T-cell (primary cell): ENCODE results near the gene PEAK1. TPM values are rescaled to one million over a fixed set of nuclear protein-coding genes. Genes with fewer than 3 reads are reported as not detected.

ENCODE experiments used
- ATAC-seq, 4 experiments: fragments of 200-7000 bp in 3 of 4; fragments of 150-1000 bp in 1 of 4; cut with Tn5 transposase; replicated peaks in 1 of 4; 1 replicate in 3 of 4; 2 replicates in 1 of 4; pipeline ENCODE4 v1.10.0; 2021; ENCODE audit warnings: moderate library complexity in 3 of 4, mild to moderate bottlenecking in 2 of 4, moderate number of reproducible peaks in 1 of 4
- CTCF ChIA-PET, 2 donors: fragments of 300-600 bp; sonication (Branson Sonifier 250); formaldehyde crosslinking; loops; one replicate each; lab custom pipeline; 2022; ENCODE audit warnings: antibody characterized with exemption in 2 of 2; lab: Charles Lee
- POLR2A ChIA-PET, 2 donors: fragments of 300-600 bp; sonication (Branson Sonifier 250); formaldehyde crosslinking; loops; one replicate each; lab custom pipeline; 2022; ENCODE audit warnings: antibody characterized with exemption in 2 of 2; lab: Charles Lee
- DNase-seq, 35 experiments: peaks; one replicate each; pipeline versions ENCODE4 v3.0.0 to v3.0.0-alpha.2; 2013 to 2023
- H3K27ac ChIP-seq: one replicate; pipeline ENCODE4 v1.5.1; 2013; ENCODE audit warnings: low read length
- H3K27me3 ChIP-seq, 2 experiments: replicated peaks in 1 of 2; 1 replicate in 1 of 2; 2 replicates in 1 of 2; pipeline versions ENCODE4 v1.6.1 to v1.7.0; 2013; ENCODE audit warnings: low read length in 1 of 2, mixed read lengths in 1 of 2; ENCODE audit not compliant: control insufficient read depth in 2 of 2, insufficient read depth in 2 of 2; ENCODE audit errors: extremely low read depth in 1 of 2
- H3K36me3 ChIP-seq, 2 donors: 1 replicate in 1 of 2; 2 replicates in 1 of 2; pipeline versions ENCODE4 v1.6.1 to v1.7.0; 2013; ENCODE audit warnings: low read length in 1 of 2; ENCODE audit not compliant: control insufficient read depth in 2 of 2, insufficient read depth in 1 of 2; ENCODE audit errors: extremely low read depth in 1 of 2
- H3K4me1 ChIP-seq, 2 experiments: 1 replicate in 1 of 2; 2 replicates in 1 of 2; pipeline versions ENCODE4 v1.6.1 to v1.7.0; 2013; ENCODE audit warnings: low read length in 2 of 2, mixed read lengths in 1 of 2; ENCODE audit not compliant: insufficient read depth in 2 of 2, control insufficient read depth in 1 of 2; ENCODE audit errors: extremely low read depth in 1 of 2
- H3K4me3 ChIP-seq, 2 donors: 1 replicate in 1 of 2; 2 replicates in 1 of 2; pipeline versions ENCODE4 v1.5.1 to v1.7.0; 2013; ENCODE audit warnings: mild to moderate bottlenecking in 2 of 2, low read length in 1 of 2, moderate library complexity in 1 of 2; ENCODE audit not compliant: control insufficient read depth in 1 of 2; ENCODE audit errors: extremely low read depth in 1 of 2
- H3K9me3 ChIP-seq: 2 replicates; pipeline ENCODE4 v1.7.0; 2013
- H3K27ac Mint-ChIP-seq, 2 donors: one replicate each; pipeline ENCODE4 v1.8.0; 2020 to 2021; ENCODE audit warnings: mild to moderate bottlenecking in 2 of 2, mixed read lengths in 2 of 2
- H3K27me3 Mint-ChIP-seq, 2 donors: one replicate each; pipeline ENCODE4 v1.8.0; 2021 to 2022; ENCODE audit warnings: mixed read lengths in 2 of 2
- H3K36me3 Mint-ChIP-seq: one replicate; pipeline ENCODE4 v1.8.0; 2021; ENCODE audit warnings: mixed read lengths
- H3K4me1 Mint-ChIP-seq, 3 donors: one replicate each; pipeline ENCODE4 v1.8.0; 2020 to 2022; ENCODE audit warnings: mixed read lengths in 3 of 3, mild to moderate bottlenecking in 1 of 3
- H3K4me3 Mint-ChIP-seq, 3 donors: one replicate each; pipeline ENCODE4 v1.8.0; 2020 to 2022; ENCODE audit warnings: mild to moderate bottlenecking in 3 of 3, mixed read lengths in 3 of 3, moderate library complexity in 3 of 3
- H3K9me3 Mint-ChIP-seq, 3 donors: one replicate each; pipeline ENCODE4 v1.8.0; 2020 to 2022; ENCODE audit warnings: mixed read lengths in 3 of 3
- WGBS: methylation state at CpG from one replicate; pipeline ENCODE4 v1.1.5; 2013; ENCODE audit warnings: missing lambda C conversion rate; ENCODE audit not compliant: insufficient coverage; 5-methylcytosine and 5-hydroxymethylcytosine counted together
- total RNA-seq, 35 experiments: library from RNA in 6 of 35; stranded (reverse) in 6 of 35; fragments of 120-200 nt in 1 of 35; gene quantifications; one replicate each; pipeline versions ENCODE4 v1.2.1 to v1.2.4 and lab custom pipeline; 2013 to 2026

PEAK1 gene
- total RNA-seq, 5 donors from 2014 or later (not counting 1 experiment from before 2014, with no cell fraction given) = 9.4 to 17.7 (median 10.9) TPM

GRCh38 chr15:77361456-77361855 lies 58.4 kb downstream of the PEAK1 start:
- no peaks in the 10 kb centered on the region for H3K9me3 Mint-ChIP-seq
- DNase-seq (no peak), ATAC-seq (no peak)
- H3K4me3 Mint-ChIP-seq = no peak overlapping the region
- no peaks in the 10 kb centered on the region for H3K27me3 Mint-ChIP-seq
- H3K27ac Mint-ChIP-seq = no peak overlapping the region
- no peaks in the 10 kb centered on the region for H3K36me3 ChIP-seq
- CTCF ChIA-PET = no interaction called here
- H3K27ac ChIP-seq = no peak overlapping the region
- no peak overlapping the region for H3K4me3 ChIP-seq
- peaks cover 14% of the 10 kb centered on the region for H3K36me3 Mint-ChIP-seq
- POLR2A ChIA-PET = no interaction called here
- H3K4me1 Mint-ChIP-seq = no peaks in the 10 kb centered on the region
- no peaks in the 10 kb centered on the region for H3K4me1 ChIP-seq
- WGBS = no CpG with 5 or more reads among the region's 1 CpG
- H3K9me3 ChIP-seq = no peaks in the 10 kb centered on the region
- no peaks in the 10 kb centered on the region for H3K27me3 ChIP-seq

- H3K27me3 ChIP-seq = no peaks in the 10 kb centered on the region
- peaks cover 0 to 5% (median 0%) of the 10 kb centered on the region in 3 donors for H3K4me1 Mint-ChIP-seq
- 86% methylated on average over 1 of the region's 5 CpGs for WGBS
- no peaks in the 10 kb centered on the region for H3K36me3 ChIP-seq
- no peaks in the 10 kb centered on the region for H3K9me3 ChIP-seq
- CTCF ChIA-PET = no interaction called here
- H3K4me3 ChIP-seq = no peak overlapping the region
- H3K9me3 Mint-ChIP-seq = no peaks in the 10 kb centered on the region
- no peaks in the 10 kb centered on the region for H3K27me3 Mint-ChIP-seq
- H3K4me3 Mint-ChIP-seq = no peak overlapping the region
- DNase-seq = no peak
- POLR2A ChIA-PET = interaction anchor here (0.6 kb wide), 2 partner anchors 15 to 38 kb away, joined by 3 to 5 read pairs; no protein-coding TSS in a partner anchor
- no peaks in the 10 kb centered on the region for H3K4me1 ChIP-seq
- H3K36me3 Mint-ChIP-seq = peaks cover 15% of the 10 kb centered on the region
- H3K27ac ChIP-seq = no peak overlapping the region
- no peak overlapping the region for H3K27ac Mint-ChIP-seq
- no peak for ATAC-seq
Measured at GRCh38 chr15:77358545-77359240, 61.2 kb downstream of the PEAK1 start.

- ChIA-PET CTCF (no interaction called here), POLR2A (no interaction called here)
- no peaks in the 10 kb centered on the region for H3K9me3 ChIP-seq
- H3K9me3 Mint-ChIP-seq = no peaks in the 10 kb centered on the region
- H3K27me3 Mint-ChIP-seq = no peaks in the 10 kb centered on the region
- ATAC-seq (no peak), DNase-seq (no peak)
- no peaks in the 10 kb centered on the region for H3K36me3 ChIP-seq
- peaks cover 0 to 5% (median 0%) of the 10 kb centered on the region in 3 donors for H3K4me1 Mint-ChIP-seq
- H3K4me3 ChIP-seq = no peak overlapping the region
- no peaks in the 10 kb centered on the region for H3K27me3 ChIP-seq
- H3K4me1 ChIP-seq = no peaks in the 10 kb centered on the region
- H3K36me3 Mint-ChIP-seq = peaks cover 8% of the 10 kb centered on the region
- H3K27ac Mint-ChIP-seq = no peak overlapping the region
- no peak overlapping the region for H3K4me3 Mint-ChIP-seq
- no CpG with 5 or more reads among the region's 3 CpGs for WGBS
- H3K27ac ChIP-seq = no peak overlapping the region
Measured at GRCh38 chr15:77356305-77356704, 63.6 kb downstream of the PEAK1 start.

GRCh38 chr15:77355321-77355720 lies 64.6 kb downstream of the PEAK1 start:
- POLR2A ChIA-PET = no interaction called here
- H3K36me3 Mint-ChIP-seq = peaks cover 8% of the 10 kb centered on the region
- peaks cover 0 to 5% (median 0%) of the 10 kb centered on the region in 3 donors for H3K4me1 Mint-ChIP-seq
- ATAC-seq (no peak), DNase-seq (no peak)
- no peak overlapping the region for H3K27ac ChIP-seq
- no peaks in the 10 kb centered on the region for H3K36me3 ChIP-seq
- no peaks in the 10 kb centered on the region for H3K4me1 ChIP-seq
- no peak overlapping the region for H3K27ac Mint-ChIP-seq
- H3K4me3 Mint-ChIP-seq = no peak overlapping the region
- no peaks in the 10 kb centered on the region for H3K27me3 ChIP-seq
- H3K27me3 Mint-ChIP-seq = no peaks in the 10 kb centered on the region
- WGBS = no CpG with 5 or more reads among the region's 3 CpGs
- no peaks in the 10 kb centered on the region for H3K9me3 Mint-ChIP-seq
- CTCF ChIA-PET = no interaction called here
- H3K9me3 ChIP-seq = no peaks in the 10 kb centered on the region
- H3K4me3 ChIP-seq = no peak overlapping the region

- H3K27ac Mint-ChIP-seq = no peak overlapping the region
- peaks cover 8% of the 10 kb centered on the region for H3K36me3 Mint-ChIP-seq
- POLR2A ChIA-PET = no interaction called here
- no peaks in the 10 kb centered on the region for H3K36me3 ChIP-seq
- CTCF ChIA-PET = no interaction called here
- H3K4me3 ChIP-seq = no peak overlapping the region
- no peaks in the 10 kb centered on the region for H3K4me1 ChIP-seq
- peaks cover 0 to 5% (median 0%) of the 10 kb centered on the region in 3 donors for H3K4me1 Mint-ChIP-seq
- no peak overlapping the region for H3K4me3 Mint-ChIP-seq
- H3K27me3 ChIP-seq = no peaks in the 10 kb centered on the region
- H3K27me3 Mint-ChIP-seq = no peaks in the 10 kb centered on the region
- H3K9me3 Mint-ChIP-seq = no peaks in the 10 kb centered on the region
- DNase-seq (no peak), ATAC-seq (no peak)
- H3K9me3 ChIP-seq = no peaks in the 10 kb centered on the region
- H3K27ac ChIP-seq = no peak overlapping the region
Measured at GRCh38 chr15:77354063-77354462, 65.8 kb downstream of the PEAK1 start.

- H3K9me3 ChIP-seq = no peaks in the 10 kb centered on the region
- H3K4me3 ChIP-seq = no peak overlapping the region
- no peaks in the 10 kb centered on the region for H3K36me3 ChIP-seq
- no peaks in the 10 kb centered on the region for H3K9me3 Mint-ChIP-seq
- peaks cover 0 to 5% (median 0%) of the 10 kb centered on the region in 3 donors for H3K4me1 Mint-ChIP-seq
- no peaks in the 10 kb centered on the region for H3K27me3 ChIP-seq
- ChIA-PET CTCF (no interaction called here), POLR2A (no interaction called here)
- WGBS = no CpG with 5 or more reads among the region's 4 CpGs
- H3K27ac ChIP-seq = no peak overlapping the region
- peaks cover 3% of the 10 kb centered on the region for H3K36me3 Mint-ChIP-seq
- DNase-seq = no peak
- no peak for ATAC-seq
- no peaks in the 10 kb centered on the region for H3K27me3 Mint-ChIP-seq
- H3K4me3 Mint-ChIP-seq = no peak overlapping the region
- H3K27ac Mint-ChIP-seq = no peak overlapping the region
- H3K4me1 ChIP-seq = no peaks in the 10 kb centered on the region
Measured at GRCh38 chr15:77352887-77353286, 67.0 kb downstream of the PEAK1 start.
